Measurements from ENCODE around the gene ZNF174. TPM values are rescaled to one million over a fixed set of nuclear protein-coding genes. Genes with fewer than 3 reads are reported as not detected.
A peak's percentile ranks its signal among the peaks of the same experiment; 100 is the strongest.

Gene ZNF174
- 7.7 TPM for total RNA-seq
- long read RNA-seq, transcript ZNF174-201 (3 exons, 2,260 nt), result major isoform, 16 of 21 reads
- long read RNA-seq, partial matches to known transcripts, result 0 of 21 reads
- long read RNA-seq, other reads (novel, unspliced or antisense), result 0 of 21 reads

DNA sequence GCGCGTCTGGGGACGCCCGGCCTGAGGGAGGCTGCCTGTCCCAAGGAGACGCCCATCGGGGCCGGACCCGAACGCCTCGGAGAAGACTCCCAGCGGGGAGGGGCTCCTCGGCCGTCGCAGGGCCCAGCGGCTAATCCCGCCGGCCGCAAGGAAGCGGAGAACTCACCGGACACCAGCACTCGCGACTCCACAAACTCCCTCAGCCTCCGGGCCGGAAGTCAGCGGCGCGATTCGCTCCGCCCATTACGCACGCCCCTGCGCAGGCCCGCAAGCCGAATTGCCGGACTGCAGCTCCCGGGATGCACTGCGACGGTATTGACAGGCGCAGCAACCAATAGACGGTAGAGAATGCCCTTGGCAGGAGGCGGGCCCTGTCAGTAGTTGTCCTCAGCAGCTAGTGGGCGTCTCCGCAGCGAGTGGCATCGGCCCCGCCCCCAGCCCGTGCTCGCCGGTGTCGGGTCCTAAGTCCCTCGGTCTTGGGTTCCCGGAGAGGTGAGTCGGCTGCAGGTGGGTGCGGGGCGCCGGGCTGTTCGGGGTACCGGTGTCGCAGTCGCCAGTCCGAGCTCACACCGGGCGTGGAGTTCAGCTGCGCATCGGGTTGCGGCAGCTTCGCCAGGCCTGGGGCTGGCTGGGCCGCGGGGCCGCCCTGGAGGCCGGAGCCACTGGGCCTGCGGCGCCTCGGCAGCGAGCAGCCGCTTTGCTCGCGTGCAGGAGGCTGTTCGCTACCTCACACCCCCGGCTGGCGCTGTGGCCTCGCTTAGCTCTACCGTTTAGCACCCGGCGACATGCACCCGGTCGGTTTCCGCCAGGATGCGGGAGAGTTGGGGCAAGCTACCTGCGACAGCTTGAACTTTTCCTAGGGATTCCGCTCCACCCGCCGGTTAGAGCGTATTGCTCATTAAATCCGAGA, at the start of gene ZNF174, which contains the start of gene ZSCAN32:
TSS of gene ZNF174 (plus strand) at position 437 of the 910 bp plus-strand sequence. CDS start 790 bp downstream, outside the sequence.
TSS of gene ZSCAN32 (minus strand) at position 226 of the 910 bp plus-strand sequence. CDS start 3,447 bp downstream, outside the sequence.
- intact Hi-C loops (cut with DNase I), result no loop called here
- Histone ChIP-seq H3K4me3 (peak within 1 kb of the TSS; percentile 96), H3K9me3 (peaks cover 13% of the 10 kb centered on the region), H3K27ac (peak within 1 kb of the TSS; percentile 86), H3K4me1 (peaks cover 11% of the 10 kb centered on the region), H3K27me3 (no peaks in the 10 kb centered on the region), H3K36me3 (peaks cover 23% of the 10 kb centered on the region)
- peak; percentile 98 for DNase-seq
- TF ChIP-seq, protein P1, sequence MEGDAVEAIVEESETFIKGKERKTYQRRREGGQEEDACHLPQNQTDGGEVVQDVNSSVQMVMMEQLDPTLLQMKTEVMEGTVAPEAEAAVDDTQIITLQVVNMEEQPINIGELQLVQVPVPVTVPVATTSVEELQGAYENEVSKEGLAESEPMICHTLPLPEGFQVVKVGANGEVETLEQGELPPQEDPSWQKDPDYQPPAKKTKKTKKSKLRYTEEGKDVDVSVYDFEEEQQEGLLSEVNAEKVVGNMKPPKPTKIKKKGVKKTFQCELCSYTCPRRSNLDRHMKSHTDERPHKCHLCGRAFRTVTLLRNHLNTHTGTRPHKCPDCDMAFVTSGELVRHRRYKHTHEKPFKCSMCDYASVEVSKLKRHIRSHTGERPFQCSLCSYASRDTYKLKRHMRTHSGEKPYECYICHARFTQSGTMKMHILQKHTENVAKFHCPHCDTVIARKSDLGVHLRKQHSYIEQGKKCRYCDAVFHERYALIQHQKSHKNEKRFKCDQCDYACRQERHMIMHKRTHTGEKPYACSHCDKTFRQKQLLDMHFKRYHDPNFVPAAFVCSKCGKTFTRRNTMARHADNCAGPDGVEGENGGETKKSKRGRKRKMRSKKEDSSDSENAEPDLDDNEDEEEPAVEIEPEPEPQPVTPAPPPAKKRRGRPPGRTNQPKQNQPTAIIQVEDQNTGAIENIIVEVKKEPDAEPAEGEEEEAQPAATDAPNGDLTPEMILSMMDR (IDR thresholded peaks at IDR 0.05), result no peak
- peak; percentile 99 for ATAC-seq

- Histone ChIP-seq H3K4me3 (no peak within 1 kb of the TSS), H3K4me1 (no peaks in the 10 kb centered on the region), H3K27me3 (peaks cover 5% of the 10 kb centered on the region), H3K36me3 (no peaks in the 10 kb centered on the region), H3K27ac (no peak within 1 kb of the TSS), H3K9me3 (no peaks in the 10 kb centered on the region)
- TF ChIP-seq, protein P1 (IDR thresholded peaks at IDR 0.05), result no peak
- DNase-seq (no peak), ATAC-seq (no peak)
- intact Hi-C loops (cut with DNase I), result no loop called here
Observed at GRCh38 chr16:3355589-3355988, 45.4 kb upstream of the ZNF174 start, which contains the start of gene OR2C1. OR2C1 (plus strand) TSS chr16:3355889; CDS start chr16:3355941, 52 bp downstream.

GRCh38 chr16:3356118-3356517, 44.9 kb upstream of the ZNF174 start:
- no peak for DNase-seq

DNA sequence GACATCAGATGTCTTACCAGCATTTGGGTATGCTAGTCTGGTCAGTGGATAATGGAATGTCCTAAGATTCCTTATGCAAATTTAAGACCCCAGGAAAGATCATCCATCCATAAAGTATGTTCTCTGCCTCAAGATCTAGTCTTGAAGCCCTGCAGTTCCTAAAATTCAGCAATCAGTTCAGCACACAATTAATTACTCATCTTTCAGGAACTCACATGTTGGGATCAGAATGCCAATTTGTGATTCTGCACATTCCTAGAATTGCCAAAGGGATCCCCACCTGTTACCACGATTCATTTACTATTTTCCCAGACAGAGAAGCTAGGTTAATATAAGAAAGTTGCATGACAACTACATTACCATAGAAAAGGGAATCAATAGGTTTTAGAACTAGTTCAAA, 42.1 kb upstream of the ZNF174 start:
- H3K27ac ChIP-seq, result no peak overlapping the region
- no peak for ATAC-seq
- H3K27me3 ChIP-seq, result peaks cover 5% of the 10 kb centered on the region
- intact Hi-C loops (cut with DNase I), result no loop called here
- DNase-seq, result no peak
- no peaks in the 10 kb centered on the region for H3K9me3 ChIP-seq
- no peaks in the 10 kb centered on the region for H3K4me1 ChIP-seq
- no peak overlapping the region for H3K4me3 ChIP-seq
- TF ChIP-seq, protein P1 (IDR thresholded peaks at IDR 0.05), result no peak
- H3K36me3 ChIP-seq, result no peaks in the 10 kb centered on the region

More at GRCh38 chr16:3356118-3356517, 44.9 kb upstream of the ZNF174 start:
- peaks cover 5% of the 10 kb centered on the region for H3K27me3 ChIP-seq
- no peak overlapping the region for H3K4me3 ChIP-seq
- TF ChIP-seq, protein P1 (IDR thresholded peaks at IDR 0.05), result no peak
- intact Hi-C loops (cut with DNase I), result no loop called here
- H3K4me1 ChIP-seq, result no peaks in the 10 kb centered on the region
- H3K36me3 ChIP-seq, result no peaks in the 10 kb centered on the region
- no peak overlapping the region for H3K27ac ChIP-seq
- no peak for ATAC-seq
- H3K9me3 ChIP-seq, result no peaks in the 10 kb centered on the region

DNA sequence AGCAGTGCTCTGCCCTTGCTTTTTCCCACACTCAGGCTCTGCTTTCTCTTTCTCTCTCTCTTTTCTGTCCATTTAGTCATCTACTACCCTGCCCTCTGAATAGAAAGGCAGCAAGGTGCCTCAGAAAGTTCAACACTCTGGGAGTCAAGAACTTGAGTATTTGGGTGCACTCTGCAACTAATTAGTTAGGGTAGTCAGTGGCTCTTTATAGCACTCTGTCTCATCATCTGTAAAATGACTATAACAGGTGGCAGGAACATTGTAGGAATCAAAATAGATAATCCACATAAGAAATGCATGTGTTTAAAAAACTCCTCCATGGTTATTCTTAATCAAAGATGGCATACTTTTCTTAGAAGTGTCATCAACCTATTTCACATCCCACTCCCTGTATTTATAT, 38.1 kb upstream of the ZNF174 start:
- Histone ChIP-seq H3K27me3 (peaks cover 5% of the 10 kb centered on the region), H3K9me3 (peaks cover 5% of the 10 kb centered on the region), H3K27ac (no peak overlapping the region), H3K36me3 (no peaks in the 10 kb centered on the region), H3K4me1 (no peaks in the 10 kb centered on the region), H3K4me3 (no peak overlapping the region)
- no peak for ATAC-seq
- no peak for DNase-seq
- intact Hi-C loops (cut with DNase I), result no loop called here
- TF ChIP-seq, protein P1 (IDR thresholded peaks at IDR 0.05), result no peak
